CD4-positive, alpha-beta T cell treated with Interleukin-17A for 1 hour (primary cell): Measurements from ENCODE around the gene MPDZ.
"Not testable (repeated sequence)": the region's sequence is repeated elsewhere in the genome, so short reads cannot be mapped to it uniquely, and the experiment has no call there.

Experiments used
- DNase-seq: peaks from one replicate; pipeline ENCODE4 v3.0.0-alpha.2; 2020

The MPDZ gene

GRCh38 chr9:13263511-13263910, 16.0 kb downstream of the MPDZ start:
- DNase-seq = no peak

GRCh38 chr9:13252852-13253251, 26.6 kb downstream of the MPDZ start:
- DNase-seq = no peak

GRCh38 chr9:13244181-13244580, 35.3 kb downstream of the MPDZ start:
- DNase-seq = no peak

GRCh38 chr9:13241283-13241682, 38.2 kb downstream of the MPDZ start:
- DNase-seq = no peak

- DNase-seq = no peak
These were observed 39.8 kb downstream of the MPDZ start for GRCh38 chr9:13239660-13240059.

GRCh38 chr9:13239208-13239607, 40.3 kb downstream of the MPDZ start:
- no peak for DNase-seq

GRCh38 chr9:13234932-13235331, 44.6 kb downstream of the MPDZ start:
- no peak for DNase-seq

- no peak for DNase-seq
These were observed 51.1 kb downstream of the MPDZ start for GRCh38 chr9:13228431-13228830.

GRCh38 chr9:13224366-13224765, 55.1 kb downstream of the MPDZ start:
- DNase-seq = no peak

GRCh38 chr9:13222733-13223132, 56.8 kb downstream of the MPDZ start:
- DNase-seq = not testable (repeated sequence)

- DNase-seq = no peak
These were observed 57.8 kb downstream of the MPDZ start for GRCh38 chr9:13221741-13222140.

GRCh38 chr9:13220837-13221236, 58.7 kb downstream of the MPDZ start:
- DNase-seq = no peak

- no peak for DNase-seq
These were observed 63.5 kb downstream of the MPDZ start for GRCh38 chr9:13215791-13216554.

GRCh38 chr9:13213998-13214397, 65.5 kb downstream of the MPDZ start:
- no peak for DNase-seq

- no peak for DNase-seq
These were observed 66.2 kb downstream of the MPDZ start for GRCh38 chr9:13213337-13213736.

- DNase-seq = no peak
These were observed 69.2 kb downstream of the MPDZ start for GRCh38 chr9:13210306-13210705.

GRCh38 chr9:13209498-13209897, 70.0 kb downstream of the MPDZ start:
- DNase-seq = no peak

- no peak for DNase-seq
These were observed 73.7 kb downstream of the MPDZ start for GRCh38 chr9:13205824-13206223.

GRCh38 chr9:13190040-13190439, 89.5 kb downstream of the MPDZ start:
- DNase-seq = no peak

- no peak for DNase-seq
These were observed 90.1 kb downstream of the MPDZ start for GRCh38 chr9:13189362-13189761.

GRCh38 chr9:13186774-13187173, 92.7 kb downstream of the MPDZ start:
- DNase-seq = no peak

- no peak for DNase-seq
These were observed 93.4 kb downstream of the MPDZ start for GRCh38 chr9:13186091-13186490.

- no peak for DNase-seq
These were observed 97.8 kb downstream of the MPDZ start for GRCh38 chr9:13181652-13182051.

GRCh38 chr9:13179257-13179656, 100.2 kb downstream of the MPDZ start:
- no peak for DNase-seq

- DNase-seq = no peak
These were observed 103.8 kb downstream of the MPDZ start for GRCh38 chr9:13175732-13176131.
